Spleen (tissue), 7 donors: ENCODE measurements around the gene VTI1B.

Experiments used
- POLR2A ChIP-seq, 3 donors: fragments of 450-650 bp; IDR thresholded peaks; one replicate each; pipeline ENCODE4 v1.5.1; 2017; ENCODE audit warnings: antibody characterized with exemption in 3 of 3, mild to moderate bottlenecking in 1 of 3
- TF ChIP-seq, protein P1 (sequence below), 11 experiments: fragments of 200-600 bp in 7 of 11; fragments of 450-650 bp in 4 of 11; sonication (generic) in 4 of 11; IDR thresholded peaks in 8 of 11; conservative IDR thresholded peaks in 3 of 11; 1 replicate in 7 of 11; 2 replicates in 4 of 11; pipeline versions ENCODE4 v1.4.0 to v1.8.0; 2016 to 2021; ENCODE audit warnings: antibody characterized with exemption in 11 of 11, inconsistent platforms in 4 of 11, mild to moderate bottlenecking in 1 of 11
- donor health status: DM: no; HTN: no; CAD: no; lungs with moderate emphysema.
- donor health status: DM: no; HTN: no; CAD: no.
- donor health status: DM: no; HTN: no; CAD: no.

DNA sequence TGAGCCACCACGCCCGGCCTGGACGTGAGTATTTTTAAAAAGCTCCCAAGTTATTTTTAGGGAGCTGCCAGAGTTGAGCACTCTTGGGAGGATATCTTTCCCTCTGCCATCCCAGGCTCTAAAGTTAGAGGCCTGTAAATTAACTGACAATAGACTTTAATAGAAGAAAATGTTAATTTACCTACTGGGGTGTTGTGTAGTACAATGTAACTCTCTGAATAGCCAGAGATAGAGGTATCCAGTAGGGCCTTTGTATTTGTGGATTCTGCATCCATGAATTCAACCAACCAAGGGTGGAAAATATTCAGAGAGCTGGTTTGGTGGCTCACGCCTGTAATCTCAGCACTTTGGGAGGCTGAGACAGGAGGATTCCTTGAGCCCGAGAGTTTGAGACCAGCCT lies 66.8 kb downstream of the VTI1B start:
- TF ChIP-seq POLR2A (IDR thresholded peaks at IDR 0.05), result no peak
- TF ChIP-seq, protein P1, sequence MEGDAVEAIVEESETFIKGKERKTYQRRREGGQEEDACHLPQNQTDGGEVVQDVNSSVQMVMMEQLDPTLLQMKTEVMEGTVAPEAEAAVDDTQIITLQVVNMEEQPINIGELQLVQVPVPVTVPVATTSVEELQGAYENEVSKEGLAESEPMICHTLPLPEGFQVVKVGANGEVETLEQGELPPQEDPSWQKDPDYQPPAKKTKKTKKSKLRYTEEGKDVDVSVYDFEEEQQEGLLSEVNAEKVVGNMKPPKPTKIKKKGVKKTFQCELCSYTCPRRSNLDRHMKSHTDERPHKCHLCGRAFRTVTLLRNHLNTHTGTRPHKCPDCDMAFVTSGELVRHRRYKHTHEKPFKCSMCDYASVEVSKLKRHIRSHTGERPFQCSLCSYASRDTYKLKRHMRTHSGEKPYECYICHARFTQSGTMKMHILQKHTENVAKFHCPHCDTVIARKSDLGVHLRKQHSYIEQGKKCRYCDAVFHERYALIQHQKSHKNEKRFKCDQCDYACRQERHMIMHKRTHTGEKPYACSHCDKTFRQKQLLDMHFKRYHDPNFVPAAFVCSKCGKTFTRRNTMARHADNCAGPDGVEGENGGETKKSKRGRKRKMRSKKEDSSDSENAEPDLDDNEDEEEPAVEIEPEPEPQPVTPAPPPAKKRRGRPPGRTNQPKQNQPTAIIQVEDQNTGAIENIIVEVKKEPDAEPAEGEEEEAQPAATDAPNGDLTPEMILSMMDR (IDR thresholded peaks at IDR 0.05 in 8 of 11, conservative IDR thresholded peaks at IDR 0.05 in 3 of 11), result no peak
